ENCODE measurements around the gene EPHA7.

EPHA7 gene

GRCh38 chr6:93323630-93324029 is 95.7 kb downstream of the EPHA7 start:
- DNase-seq (ENCODE audit: low read depth): no peak

- DNase-seq (ENCODE audit: low read depth): no peak
Measured at GRCh38 chr6:93322651-93323050, 96.7 kb downstream of the EPHA7 start.

- DNase-seq (ENCODE audit: low read depth): no peak
Measured at GRCh38 chr6:93319304-93319703, 100.1 kb downstream of the EPHA7 start.

GRCh38 chr6:93318121-93318520 is 101.2 kb downstream of the EPHA7 start:
- DNase-seq (ENCODE audit: low read depth): no peak

- DNase-seq (ENCODE audit: low read depth): no peak
Measured at GRCh38 chr6:93317592-93317991, 101.8 kb downstream of the EPHA7 start.

- no peak for DNase-seq (ENCODE audit: low read depth)
Measured at GRCh38 chr6:93307505-93308409, 111.6 kb downstream of the EPHA7 start.

GRCh38 chr6:93305088-93305487 is 114.3 kb downstream of the EPHA7 start:
- no peak for DNase-seq (ENCODE audit: low read depth)

GRCh38 chr6:93304505-93304904 is 114.9 kb downstream of the EPHA7 start:
- DNase-seq (ENCODE audit: low read depth): no peak

GRCh38 chr6:93300661-93301060 is 118.7 kb downstream of the EPHA7 start:
- no peak for DNase-seq (ENCODE audit: low read depth)

GRCh38 chr6:93299622-93300021 is 119.7 kb downstream of the EPHA7 start:
- DNase-seq (ENCODE audit: low read depth): no peak

- DNase-seq (ENCODE audit: low read depth): no peak
Measured at GRCh38 chr6:93295631-93296030, 123.7 kb downstream of the EPHA7 start.

- DNase-seq (ENCODE audit: low read depth): no peak
Measured at GRCh38 chr6:93294879-93295278, 124.5 kb downstream of the EPHA7 start.

GRCh38 chr6:93293872-93294271 is 125.5 kb downstream of the EPHA7 start:
- DNase-seq (ENCODE audit: low read depth): no peak

GRCh38 chr6:93293460-93293859 is 125.9 kb downstream of the EPHA7 start:
- no peak for DNase-seq (ENCODE audit: low read depth)

- no peak for DNase-seq (ENCODE audit: low read depth)
Measured at GRCh38 chr6:93282521-93283031, 136.8 kb downstream of the EPHA7 start.

- no peak for DNase-seq (ENCODE audit: low read depth)
Measured at GRCh38 chr6:93278241-93278640, 141.1 kb downstream of the EPHA7 start.

- no peak for DNase-seq (ENCODE audit: low read depth)
Measured at GRCh38 chr6:93272896-93273295, 146.5 kb downstream of the EPHA7 start.

GRCh38 chr6:93272211-93272610 is 147.1 kb downstream of the EPHA7 start:
- DNase-seq (ENCODE audit: low read depth): no peak

GRCh38 chr6:93266116-93266817 is 153.1 kb downstream of the EPHA7 start:
- no peak for DNase-seq (ENCODE audit: low read depth)

- no peak for DNase-seq (ENCODE audit: low read depth)
Measured at GRCh38 chr6:93260881-93261280, 158.5 kb downstream of the EPHA7 start.

- DNase-seq (ENCODE audit: low read depth): no peak
Measured at GRCh38 chr6:93259332-93259731, 160.0 kb downstream of the EPHA7 start.

- no peak for DNase-seq (ENCODE audit: low read depth)
Measured at GRCh38 chr6:93252930-93253329, 166.4 kb downstream of the EPHA7 start.

- DNase-seq (ENCODE audit: low read depth): no peak
Measured at GRCh38 chr6:93248631-93249030, 170.7 kb downstream of the EPHA7 start.

Data from GM04503 (cell line).